Fibroblast of lung (primary cell): ENCODE data around the gene GNB3.

ENCODE experiments used
- CTCF ChIP-seq, 2 donors: IDR thresholded peaks in 1 of 2; conservative IDR thresholded peaks in 1 of 2; 1 replicate in 1 of 2; 2 replicates in 1 of 2; pipeline ENCODE4 v1.5.1; 2011 to 2012; ENCODE audit warnings: low read length in 2 of 2, control low read depth in 1 of 2, inconsistent platforms in 1 of 2, low read depth in 1 of 2, mild to moderate bottlenecking in 1 of 2
- EZH2 ChIP-seq: IDR thresholded peaks from 2 replicates; pipeline ENCODE4 v1.5.1; 2012; ENCODE audit warnings: low read length, control low read depth, mild to moderate bottlenecking; ENCODE audit errors: missing control alignments

GRCh38 chr12:6842075-6842474, 1.4 kb downstream of the GNB3 start:
- TF ChIP-seq CTCF (conservative IDR thresholded peaks at IDR 0.05 in 1 of 2, IDR thresholded peaks at IDR 0.05 in 1 of 2; ENCODE audit: low read depth in 1 of 2, low read length in 2 of 2) (no peak), EZH2 (no peak)
